Skin of body (tissue), 2 donors: Measurements from ENCODE around the gene NPHP4. TPM values are rescaled to one million over a fixed set of nuclear protein-coding genes. Genes with fewer than 3 reads are reported as not detected.

ENCODE experiments used
- DNase-seq: peaks from one replicate; lab custom pipeline; 2025; lab: John Stamatoyannopoulos, UW
- total RNA-seq: library from RNA; depleted of rRNA; stranded (reverse); fragments of >200 nt; gene quantifications from one replicate; pipeline ENCODE4 v1.2.3, GENCODE V29; 2014

Gene NPHP4
- total RNA-seq, 1 donor from 2014 or later = 9.0 TPM

- no peak for DNase-seq
Measured at GRCh38 chr1:5936126-5936525, 56.1 kb downstream of the NPHP4 start.

- peak; percentile 7 for DNase-seq
Measured at GRCh38 chr1:5935026-5935425, 57.2 kb downstream of the NPHP4 start.

GRCh38 chr1:5934058-5934884, 58.0 kb downstream of the NPHP4 start:
- DNase-seq = no peak

GRCh38 chr1:5933676-5934057, 58.6 kb downstream of the NPHP4 start:
- peak; percentile 57 for DNase-seq

GRCh38 chr1:5933050-5933449, 59.2 kb downstream of the NPHP4 start:
- DNase-seq = no peak

GRCh38 chr1:5928714-5929400, 63.4 kb downstream of the NPHP4 start:
- peak; percentile 27 for DNase-seq

- peak; percentile 65 for DNase-seq
Measured at GRCh38 chr1:5927506-5928370, 64.5 kb downstream of the NPHP4 start.

GRCh38 chr1:5926686-5927435, 65.4 kb downstream of the NPHP4 start:
- no peak for DNase-seq

- DNase-seq = peak; percentile 67
Measured at GRCh38 chr1:5922700-5923330, 69.4 kb downstream of the NPHP4 start.

GRCh38 chr1:5921671-5922070, 70.6 kb downstream of the NPHP4 start:
- DNase-seq = peak; percentile 50

GRCh38 chr1:5921129-5921528, 71.1 kb downstream of the NPHP4 start:
- no peak for DNase-seq

- DNase-seq = no peak
Measured at GRCh38 chr1:5920201-5920600, 72.0 kb downstream of the NPHP4 start.

- DNase-seq = no peak
Measured at GRCh38 chr1:5918275-5918649, 74.0 kb downstream of the NPHP4 start.

GRCh38 chr1:5917591-5918274, 74.5 kb downstream of the NPHP4 start:
- DNase-seq = no peak

- DNase-seq = no peak
Measured at GRCh38 chr1:5917281-5917590, 75.0 kb downstream of the NPHP4 start.

- DNase-seq = no peak
Measured at GRCh38 chr1:5916572-5917280, 75.5 kb downstream of the NPHP4 start.

GRCh38 chr1:5915587-5916571, 76.3 kb downstream of the NPHP4 start:
- DNase-seq = peak; percentile 8

GRCh38 chr1:5914676-5915365, 77.4 kb downstream of the NPHP4 start:
- no peak for DNase-seq
